ENCODE measurements around the gene DBNL. TPM values are rescaled to one million over a fixed set of nuclear protein-coding genes. Genes with fewer than 3 reads are reported as not detected.
A peak's percentile ranks its signal among the peaks of the same experiment; 100 is the strongest.

DBNL gene
- polyA plus RNA-seq, 2 of the 4 experiments (the other 2 are of a cell fraction) = 41.8 to 95.0 TPM

- WGBS (ENCODE audit: missing lambda C conversion rate) = 6% methylated on average over 2 of the region's 2 CpGs
- TF ChIP-seq POLR2AphosphoS2 (conservative IDR thresholded peaks at IDR 0.05; ENCODE audit: low read length) (no peak), GATA3 (IDR thresholded peaks at IDR 0.05; ENCODE audit: borderline replicate concordance) (no peak), SMC3 (IDR thresholded peaks at IDR 0.05) (no peak), HEYL (CRISPR knock-in tag; IDR thresholded peaks at IDR 0.05) (no peak), NPAS2 (CRISPR knock-in tag; IDR thresholded peaks at IDR 0.05; ENCODE audit: borderline replicate concordance) (no peak), CEBPB (IDR thresholded peaks at IDR 0.05) (no peak), ZFP36 (IDR thresholded peaks at IDR 0.05; ENCODE audit: borderline replicate concordance, partially characterized antibody) (no peak), MYC (IDR thresholded peaks at IDR 0.05; ENCODE audit: borderline replicate concordance, low read length) (no peak), CHD4 (IDR thresholded peaks at IDR 0.05; ENCODE audit: borderline replicate concordance) (no peak), MAX (IDR thresholded peaks at IDR 0.05) (no peak), ESRRA (IDR thresholded peaks at IDR 0.05; ENCODE audit: borderline replicate concordance, low read length) (no peak), JUN (IDR thresholded peaks at IDR 0.05) (no peak), JUNB (IDR thresholded peaks at IDR 0.05) (no peak), E2F6 (IDR thresholded peaks at IDR 0.05; ENCODE audit: borderline replicate concordance, low read depth) (no peak), ELK1 (IDR thresholded peaks at IDR 0.05; ENCODE audit: low read depth, low read length) (no peak), HMGXB4 (CRISPR knock-in tag; IDR thresholded peaks at IDR 0.05; ENCODE audit: borderline replicate concordance) (no peak), CHD2 (IDR thresholded peaks at IDR 0.05; ENCODE audit: low read length, partially characterized antibody) (no peak), ZSCAN20 (CRISPR knock-in tag; IDR thresholded peaks at IDR 0.05) (no peak), CTCF (IDR thresholded peaks at IDR 0.05) (no peak)
- Histone ChIP-seq H3K4me3 (no peak overlapping the region), H3K9me3 (no peaks in the 10 kb centered on the region), H3K4me2 (no peak overlapping the region), H3K27ac (no peak overlapping the region), H3K4me1 (peaks cover 5% of the 10 kb centered on the region; the same call in 1 of the 3 replicates)
- FAIRE-seq = no peak
- DNase-seq (ENCODE audit: low read depth in 1 of 2, low spot score in 1 of 2) = no peak
- ATAC-seq = no peak
- CTCF ChIA-PET = interaction anchor here (0.6 kb wide), 1 partner anchor 22 kb away, joined by 3 read pairs; no protein-coding TSS in a partner anchor
- POLR2A ChIA-PET = no interaction called here
Measured at GRCh38 chr7:44042221-44042620, 2.3 kb upstream of the DBNL start.

- H3K9me3 ChIP-seq = no peaks in the 10 kb centered on the region
- H3K4me3 ChIP-seq = peak overlapping the region; percentile 89
- peaks cover 5% of the 10 kb centered on the region; the same call in 1 of the 3 replicates for H3K4me1 ChIP-seq
- WGBS (ENCODE audit: missing lambda C conversion rate) = 13% methylated on average over 8 of the region's 8 CpGs
- ChIA-PET POLR2A (interaction anchor here (0.9 to 2.3 kb wide), 7 partner anchors 9 to 1068 kb away, joined by 3 to 12 read pairs (median 4); partner anchors contain the start of genes PGAM2, POLD2, TBRG4 and UBE2D4), CTCF (interaction anchor here (1.7 kb wide), 1 partner anchor 10 kb away, joined by 5 read pairs; no protein-coding TSS in a partner anchor)
- FAIRE-seq (no peak), ATAC-seq (no peak), DNase-seq (ENCODE audit: low read depth in 1 of 2, low spot score in 1 of 2) (no peak)
- TF ChIP-seq CHD2 (IDR thresholded peaks at IDR 0.05; ENCODE audit: low read length, partially characterized antibody) (no peak), MAX (IDR thresholded peaks at IDR 0.05) (no peak), CEBPB (IDR thresholded peaks at IDR 0.05) (no peak), PHF8 (IDR thresholded peaks at IDR 0.05; ENCODE audit: borderline replicate concordance, low read depth) (no peak), MAFK (IDR thresholded peaks at IDR 0.05; ENCODE audit: partially characterized antibody) (no peak), BCL3 (IDR thresholded peaks at IDR 0.05) (no peak), EHMT2 (IDR thresholded peaks at IDR 0.05; ENCODE audit: low read depth) (no peak), TP53 (CRISPR knock-in tag; IDR thresholded peaks at IDR 0.05) (no peak), EHF (CRISPR knock-in tag; IDR thresholded peaks at IDR 0.05) (no peak), CHD4 (IDR thresholded peaks at IDR 0.05; ENCODE audit: borderline replicate concordance) (no peak)
- peak overlapping the region; percentile 86 for H3K4me2 ChIP-seq
- H3K27ac ChIP-seq = peak overlapping the region; percentile 87 to 96
Measured at GRCh38 chr7:44043902-44044301, 600 bp upstream of the DBNL start.

Data from A549 (cell line).